HepG2 (cell line): Measurements from ENCODE around the gene ACTR1A. TPM values are rescaled to one million over a fixed set of nuclear protein-coding genes. Genes with fewer than 3 reads are reported as not detected.

Source experiments
- EED ChIP-seq: sonication (generic); formaldehyde crosslinking; IDR thresholded peaks from 2 replicates; pipeline ENCODE4 v1.5.0; 2020; ENCODE audit warnings: mild to moderate bottlenecking, missing genetic modification reagents
- FOXK2 ChIP-seq: fragments of 450-650 bp; IDR thresholded peaks from 2 replicates; pipeline ENCODE4 v1.6.1; 2016
- HOMEZ ChIP-seq: IDR thresholded peaks from 2 replicates; pipeline ENCODE4 v1.6.1; 2016; ENCODE audit warnings: low read depth
- KDM6A ChIP-seq: IDR thresholded peaks from 2 replicates; pipeline ENCODE4 v1.6.1; 2016; ENCODE audit warnings: low read depth
- MAX ChIP-seq: IDR thresholded peaks from 2 replicates; pipeline ENCODE4 v1.6.1; 2012; ENCODE audit warnings: inconsistent platforms
- MEF2D ChIP-seq: sonication (generic); formaldehyde crosslinking; IDR thresholded peaks from 2 replicates; pipeline ENCODE4 v1.5.1; 2020; ENCODE audit warnings: mild to moderate bottlenecking, missing genetic modification reagents
- MEIS2 ChIP-seq: sonication (generic); formaldehyde crosslinking; IDR thresholded peaks from 2 replicates; pipeline ENCODE4 v1.9.0; 2021; ENCODE audit warnings: mild to moderate bottlenecking, missing genetic modification reagents
- PAXIP1 ChIP-seq: sonication (generic); formaldehyde crosslinking; conservative IDR thresholded peaks from 2 replicates; pipeline ENCODE4 v1.4.0; 2020; ENCODE audit warnings: mild to moderate bottlenecking, missing genetic modification reagents, moderate library complexity
- PBX2 ChIP-seq: IDR thresholded peaks from 2 replicates; pipeline ENCODE4 v1.6.1; 2016; ENCODE audit warnings: control low read depth
- RXRB ChIP-seq: IDR thresholded peaks from 2 replicates; pipeline ENCODE4 v1.6.1; 2016; ENCODE audit warnings: borderline replicate concordance, missing genetic modification reagents, missing compliant biosample characterization
- SETDB1 ChIP-seq: sonication (generic); formaldehyde crosslinking; IDR thresholded peaks from 2 replicates; pipeline ENCODE4 v1.5.1; 2020; ENCODE audit warnings: missing genetic modification reagents, mild to moderate bottlenecking, borderline replicate concordance
- SNAPC2 ChIP-seq: sonication (generic); formaldehyde crosslinking; IDR thresholded peaks from 2 replicates; pipeline ENCODE4 v1.8.1; 2022; ENCODE audit warnings: mild to moderate bottlenecking, missing genetic modification reagents
- SSRP1 ChIP-seq: IDR thresholded peaks from 2 replicates; pipeline ENCODE4 v1.6.1; 2016; ENCODE audit warnings: control low read depth
- TARDBP ChIP-seq: sonication (generic); formaldehyde crosslinking; IDR thresholded peaks from 2 replicates; pipeline ENCODE4 v1.8.0; 2022; ENCODE audit warnings: mild to moderate bottlenecking, missing genetic modification reagents
- ZC3H4 ChIP-seq: sonication (generic); formaldehyde crosslinking; IDR thresholded peaks from 2 replicates; pipeline ENCODE4 v1.4.0; 2020; ENCODE audit warnings: missing genetic modification reagents, borderline replicate concordance
- ZNF451 ChIP-seq: sonication (generic); formaldehyde crosslinking; IDR thresholded peaks from 2 replicates; pipeline ENCODE4 v1.5.0; 2020; ENCODE audit warnings: mild to moderate bottlenecking, missing genetic modification reagents
- ZNF512B ChIP-seq: sonication (generic); formaldehyde crosslinking; IDR thresholded peaks from 2 replicates; pipeline ENCODE4 v1.5.1; 2020; ENCODE audit warnings: missing genetic modification reagents, mild to moderate bottlenecking, borderline replicate concordance
- ZNF563 ChIP-seq: sonication (generic); formaldehyde crosslinking; IDR thresholded peaks from 2 replicates; pipeline ENCODE4 v1.8.0; 2022; ENCODE audit warnings: mild to moderate bottlenecking, moderate library complexity, missing genetic modification reagents
- ZNF709 ChIP-seq: sonication (generic); formaldehyde crosslinking; IDR thresholded peaks from 2 replicates; pipeline ENCODE4 v1.5.0; 2020; ENCODE audit warnings: mild to moderate bottlenecking, missing genetic modification reagents
- ZNF792 ChIP-seq: IDR thresholded peaks from 2 replicates; pipeline ENCODE4 v1.6.1; 2016
- ZNF839 ChIP-seq: sonication (generic); formaldehyde crosslinking; IDR thresholded peaks from 2 replicates; pipeline ENCODE4 v1.4.0; 2020; ENCODE audit warnings: missing genetic modification reagents, mild to moderate bottlenecking, borderline replicate concordance
- polyA plus RNA-seq, 8 experiments: library from polyadenylated mRNA; depleted of rRNA in 3 of 8; stranded (reverse) in 7 of 8; unstranded in 1 of 8; fragments of >200 nt; fragmentation: Illumina TruSeq in 4 of 8; extraction: Trizol in 4 of 8; gene quantifications; 2 replicates each; pipeline versions ENCODE4 v1.2.1 to v1.2.3, GENCODE V29; 2011 to 2016; ENCODE audit warnings: low read depth in 4 of 8, missing spikeins in 1 of 8, mixed read lengths in 1 of 8; ENCODE audit not compliant: insufficient read depth in 1 of 8
- total RNA-seq, 5 experiments: library from RNA; depleted of rRNA; stranded (reverse); fragments of >200 nt; fragmentation: Illumina TruSeq; extraction: Trizol; gene quantifications; 2 replicates each; pipeline ENCODE4 v1.2.3, GENCODE V29; 2016; ENCODE audit warnings: low read depth in 1 of 5

Gene ACTR1A
- total and polyA plus RNA-seq, 2 of the 13 experiments (the other 11 are each of a cell fraction or from before 2014, with no cell fraction given): 59.6 to 62.8 TPM

GRCh38 chr10:102461187-102462054, 41.1 kb downstream of the ACTR1A start (continued):
- peak; percentile 70; the same call in 1 of the 2 replicates for TF ChIP-seq MAX
- no peak for TF ChIP-seq ZNF512B (CRISPR knock-in tag)
- no peak for TF ChIP-seq ZNF709
- TF ChIP-seq ZNF451 (CRISPR knock-in tag): no peak
- no peak for TF ChIP-seq SSRP1 (CRISPR knock-in tag)
- TF ChIP-seq MEF2D (CRISPR knock-in tag): no peak; the same call in 1 of the 2 replicates
- no peak for TF ChIP-seq SETDB1 (CRISPR knock-in tag)
- no peak for TF ChIP-seq MEIS2
- no peak for TF ChIP-seq ZNF792 (CRISPR knock-in tag)
- no peak for TF ChIP-seq ZC3H4
- 0 out of 2 replicates have a peak, but pooled peaks have one; percentile 33 for TF ChIP-seq ZNF563 (CRISPR knock-in tag)
- no peak for TF ChIP-seq HOMEZ
- no peak for TF ChIP-seq PBX2
- TF ChIP-seq TARDBP (CRISPR knock-in tag): 0 out of 2 replicates have a peak, but pooled peaks have one; percentile 61
- no peak for TF ChIP-seq ZNF839 (CRISPR knock-in tag)
- 0 out of 2 replicates have a peak, but pooled peaks have one; percentile 23 for TF ChIP-seq RXRB (CRISPR knock-in tag)
- TF ChIP-seq PAXIP1 (CRISPR knock-in tag): peak; percentile 36; the same call in 1 of the 2 replicates
- no peak for TF ChIP-seq FOXK2
- TF ChIP-seq KDM6A (CRISPR knock-in tag): no peak
- no peak for TF ChIP-seq EED
- 0 out of 2 replicates have a peak, but pooled peaks have one; percentile 38 for TF ChIP-seq SNAPC2
